Activated naive CD4-positive, alpha-beta T cell treated with anti-CD3 and anti-CD28 coated beads, Interleukin-2, amount 50 U/mL, for 24 hours (primary cell): ENCODE measurements around the gene SIGLEC5.
A peak's percentile ranks its signal among the peaks of the same experiment; 100 is the strongest.

ENCODE experiments used
- H3K27ac Mint-ChIP-seq: one replicate; pipeline ENCODE4 v1.8.0; 2021; ENCODE audit warnings: mild to moderate bottlenecking, mixed read lengths
- H3K27me3 Mint-ChIP-seq: one replicate; pipeline ENCODE4 v1.8.0; 2021; ENCODE audit warnings: mixed read lengths
- H3K36me3 Mint-ChIP-seq: one replicate; pipeline ENCODE4 v1.8.0; 2021; ENCODE audit warnings: mixed read lengths
- H3K4me1 Mint-ChIP-seq: one replicate; pipeline ENCODE4 v1.8.0; 2021; ENCODE audit warnings: mixed read lengths
- H3K4me3 Mint-ChIP-seq: one replicate; pipeline ENCODE4 v1.8.0; 2021; ENCODE audit warnings: mild to moderate bottlenecking, mixed read lengths
- H3K9me3 Mint-ChIP-seq: one replicate; pipeline ENCODE4 v1.8.0; 2021; ENCODE audit warnings: mixed read lengths

Gene SIGLEC5

GRCh38 chr19:51573331-51573730 is 56.9 kb downstream of the SIGLEC5 start:
- H3K27ac Mint-ChIP-seq: no peak overlapping the region
- H3K27me3 Mint-ChIP-seq: no peaks in the 10 kb centered on the region
- no peak overlapping the region for H3K4me3 Mint-ChIP-seq
- peaks cover 25% of the 10 kb centered on the region for H3K36me3 Mint-ChIP-seq
- peaks cover 36% of the 10 kb centered on the region for H3K4me1 Mint-ChIP-seq
- no peaks in the 10 kb centered on the region for H3K9me3 Mint-ChIP-seq

- H3K9me3 Mint-ChIP-seq: no peaks in the 10 kb centered on the region
- H3K36me3 Mint-ChIP-seq: peaks cover 25% of the 10 kb centered on the region
- no peak overlapping the region for H3K27ac Mint-ChIP-seq
- H3K4me1 Mint-ChIP-seq: peaks cover 36% of the 10 kb centered on the region
- H3K27me3 Mint-ChIP-seq: no peaks in the 10 kb centered on the region
- H3K4me3 Mint-ChIP-seq: no peak overlapping the region
Observed at GRCh38 chr19:51572908-51573307, 57.3 kb downstream of the SIGLEC5 start.

GRCh38 chr19:51572410-51572809 is 57.8 kb downstream of the SIGLEC5 start:
- H3K4me3 Mint-ChIP-seq: peak overlapping the region; percentile 99
- no peaks in the 10 kb centered on the region for H3K27me3 Mint-ChIP-seq
- H3K9me3 Mint-ChIP-seq: no peaks in the 10 kb centered on the region
- peaks cover 36% of the 10 kb centered on the region for H3K4me1 Mint-ChIP-seq
- no peak overlapping the region for H3K27ac Mint-ChIP-seq
- H3K36me3 Mint-ChIP-seq: peaks cover 25% of the 10 kb centered on the region

- peaks cover 18% of the 10 kb centered on the region for H3K36me3 Mint-ChIP-seq
- no peaks in the 10 kb centered on the region for H3K9me3 Mint-ChIP-seq
- peaks cover under 1% of the 10 kb centered on the region for H3K27me3 Mint-ChIP-seq
- H3K27ac Mint-ChIP-seq: peak overlapping the region; percentile 96
- peak overlapping the region; percentile 99 for H3K4me3 Mint-ChIP-seq
- peaks cover 36% of the 10 kb centered on the region for H3K4me1 Mint-ChIP-seq
Observed at GRCh38 chr19:51571599-51571998, 58.6 kb downstream of the SIGLEC5 start.

- Mint-ChIP-seq H3K4me1 (peaks cover 36% of the 10 kb centered on the region), H3K27ac (peak within 1 kb of the TSS; percentile 96), H3K4me3 (peak within 1 kb of the TSS; percentile 99), H3K27me3 (peaks cover 2% of the 10 kb centered on the region), H3K36me3 (peaks cover 16% of the 10 kb centered on the region), H3K9me3 (no peaks in the 10 kb centered on the region)
Observed at GRCh38 chr19:51570962-51571575, 59.1 kb downstream of the SIGLEC5 start, which contains the start of gene ZNF175. ZNF175 (plus strand) TSS chr19:51571283; CDS start chr19:51573330, 2,047 bp downstream.

GRCh38 chr19:51568456-51568855 is 61.7 kb downstream of the SIGLEC5 start:
- Mint-ChIP-seq H3K4me1 (peaks cover 30% of the 10 kb centered on the region), H3K27me3 (peaks cover 14% of the 10 kb centered on the region), H3K9me3 (no peaks in the 10 kb centered on the region), H3K4me3 (no peak overlapping the region), H3K36me3 (peaks cover 4% of the 10 kb centered on the region), H3K27ac (no peak overlapping the region)

- H3K4me1 Mint-ChIP-seq: peaks cover 24% of the 10 kb centered on the region
- no peak overlapping the region for H3K4me3 Mint-ChIP-seq
- no peaks in the 10 kb centered on the region for H3K9me3 Mint-ChIP-seq
- H3K36me3 Mint-ChIP-seq: peaks cover 2% of the 10 kb centered on the region
- H3K27me3 Mint-ChIP-seq: peaks cover 16% of the 10 kb centered on the region
- H3K27ac Mint-ChIP-seq: no peak overlapping the region
Observed at GRCh38 chr19:51567583-51567982, 62.6 kb downstream of the SIGLEC5 start.

GRCh38 chr19:51566489-51567100 is 63.6 kb downstream of the SIGLEC5 start:
- no peaks in the 10 kb centered on the region for H3K9me3 Mint-ChIP-seq
- peaks cover 20% of the 10 kb centered on the region for H3K27me3 Mint-ChIP-seq
- H3K4me3 Mint-ChIP-seq: no peak overlapping the region
- H3K36me3 Mint-ChIP-seq: peaks cover 3% of the 10 kb centered on the region
- H3K27ac Mint-ChIP-seq: no peak overlapping the region
- peaks cover 15% of the 10 kb centered on the region for H3K4me1 Mint-ChIP-seq

GRCh38 chr19:51565583-51565982 is 64.6 kb downstream of the SIGLEC5 start:
- Mint-ChIP-seq H3K27ac (no peak overlapping the region), H3K4me1 (peaks cover 6% of the 10 kb centered on the region), H3K27me3 (peaks cover 29% of the 10 kb centered on the region), H3K4me3 (no peak overlapping the region), H3K36me3 (peaks cover 2% of the 10 kb centered on the region), H3K9me3 (no peaks in the 10 kb centered on the region)

- H3K4me3 Mint-ChIP-seq: no peak overlapping the region
- no peaks in the 10 kb centered on the region for H3K9me3 Mint-ChIP-seq
- H3K27me3 Mint-ChIP-seq: peaks cover 33% of the 10 kb centered on the region
- H3K36me3 Mint-ChIP-seq: peaks cover 2% of the 10 kb centered on the region
- peaks cover 2% of the 10 kb centered on the region for H3K4me1 Mint-ChIP-seq
- H3K27ac Mint-ChIP-seq: no peak overlapping the region
Observed at GRCh38 chr19:51564791-51565190, 65.4 kb downstream of the SIGLEC5 start.
